ENCODE results near the gene RBM24. TPM values are rescaled to one million over a fixed set of nuclear protein-coding genes. Genes with fewer than 3 reads are reported as not detected.

The RBM24 gene
- total RNA-seq, 8 experiments from 2014 or later = 0.27 to 6.6 (median 2.4) TPM; not detected in 2

GRCh38 chr6:17276766-17277165 is 4.4 kb upstream of the RBM24 start:
- no peak overlapping the region for H3K4me3 ChIP-seq
- ATAC-seq (replicated peaks in 6 of 8) = no peak
- no peak overlapping the region for H3K27ac ChIP-seq
- H3K4me1 ChIP-seq (replicated peaks in 1 of 2) = no peaks in the 10 kb centered on the region
- in situ Hi-C loops (cut with MboI; ENCODE audit: low pct_unique_long_range_greater_than_20kb in 2 of 9, low sequenced_read_pairs in 9 of 9, unreplicated experiment in 9 of 9) = no loop called here
- WGBS, 10 experiments = 14 to 100% (median 67%) methylated on average over 1 to 3 of the region's 3 CpGs

GRCh38 chr6:17277256-17277655 is 3.9 kb upstream of the RBM24 start:
- Histone ChIP-seq H3K27ac (no peak overlapping the region), H3K4me3 (no peak overlapping the region), H3K4me1 (replicated peaks in 1 of 2) (no peaks in the 10 kb centered on the region)
- WGBS, 10 experiments = 83 to 100% (median 94%) methylated on average over 1 to 2 of the region's 2 CpGs; no CpG with 5 or more reads in 1 of the 10 experiments
- no peak for ATAC-seq (replicated peaks in 6 of 8)
- in situ Hi-C loops (cut with MboI; ENCODE audit: low pct_unique_long_range_greater_than_20kb in 2 of 9, low sequenced_read_pairs in 9 of 9, unreplicated experiment in 9 of 9) = no loop called here

DNA sequence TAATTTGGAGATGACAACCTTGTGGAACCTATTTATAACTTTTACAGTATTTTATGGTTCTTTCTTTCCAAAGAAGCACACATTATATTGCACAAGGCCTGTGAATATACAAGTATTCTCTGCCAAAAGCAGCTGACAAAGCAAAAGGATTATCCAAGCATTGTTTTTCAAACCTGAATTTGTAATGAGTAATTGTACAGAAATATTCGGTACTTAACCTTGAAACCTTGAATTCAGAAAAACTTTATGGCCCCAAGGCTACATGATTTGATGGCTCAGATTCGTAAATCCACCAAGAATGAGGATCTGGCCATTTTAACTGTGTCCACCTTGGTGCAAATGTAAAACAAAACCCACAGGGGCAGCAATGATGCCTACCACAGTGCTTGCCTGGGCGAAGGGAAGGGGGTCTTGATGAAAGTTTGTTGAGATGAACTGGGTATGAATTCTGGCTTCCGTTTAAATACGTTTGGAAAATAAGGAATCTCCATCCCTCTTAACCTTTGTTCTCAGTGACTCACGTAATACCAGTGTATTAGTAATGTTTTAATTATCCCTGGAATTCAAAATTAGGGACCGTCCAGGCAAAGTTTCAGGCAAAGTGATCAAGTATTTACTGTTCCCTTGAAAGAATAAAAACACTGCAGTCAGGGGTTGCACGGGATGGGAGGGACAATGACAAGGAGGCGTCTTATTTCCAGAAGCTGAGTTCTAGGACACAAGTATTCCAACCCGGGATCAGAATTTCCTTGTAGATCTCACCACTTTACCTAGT is 2.7 kb upstream of the RBM24 start:
- no peak for ATAC-seq (replicated peaks in 6 of 8)
- 6 to 90% (median 70%) methylated on average over 2 to 10 of the region's 10 CpGs for WGBS, 10 experiments
- in situ Hi-C loops (cut with MboI; ENCODE audit: low pct_unique_long_range_greater_than_20kb in 2 of 9, low sequenced_read_pairs in 9 of 9, unreplicated experiment in 9 of 9) = no loop called here
- peaks cover 0 to 4% of the 10 kb centered on the region in 2 donors for H3K4me1 ChIP-seq (replicated peaks in 1 of 2)
- H3K27ac ChIP-seq = no peak overlapping the region
- H3K4me3 ChIP-seq = no peak overlapping the region

DNA sequence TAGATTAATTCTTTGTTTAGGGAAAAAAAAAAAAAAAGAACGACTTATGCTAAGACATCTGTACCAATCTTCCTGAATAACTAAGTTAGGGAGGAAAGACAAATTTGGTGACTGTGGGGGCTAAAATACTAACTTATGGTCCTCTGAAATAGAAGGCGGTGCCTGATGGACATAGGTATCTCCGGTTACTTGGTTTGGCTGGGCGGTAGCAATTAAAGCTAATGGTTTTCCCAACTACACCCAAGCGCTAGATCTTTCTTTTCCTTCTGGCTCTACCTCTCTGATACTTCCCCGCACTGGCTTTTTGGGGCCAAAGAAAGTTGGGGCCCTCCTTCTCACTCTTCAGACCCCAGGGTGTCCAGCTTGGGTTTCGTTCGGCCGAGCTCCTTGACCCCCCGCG is 1.0 kb upstream of the RBM24 start:
- WGBS, 10 experiments = 56 to 100% (median 82%) methylated on average over 1 to 7 of the region's 11 CpGs
- Histone ChIP-seq H3K27ac (no peak overlapping the region), H3K4me1 (replicated peaks in 1 of 2) (peaks cover 0 to 4% of the 10 kb centered on the region in 2 donors), H3K4me3 (peak overlapping the region; percentile 40 to 71 (median 53))
- no peak for ATAC-seq (replicated peaks in 6 of 8)
- in situ Hi-C loops (cut with MboI; ENCODE audit: low pct_unique_long_range_greater_than_20kb in 2 of 9, low sequenced_read_pairs in 9 of 9, unreplicated experiment in 9 of 9) = no loop called here

DNA sequence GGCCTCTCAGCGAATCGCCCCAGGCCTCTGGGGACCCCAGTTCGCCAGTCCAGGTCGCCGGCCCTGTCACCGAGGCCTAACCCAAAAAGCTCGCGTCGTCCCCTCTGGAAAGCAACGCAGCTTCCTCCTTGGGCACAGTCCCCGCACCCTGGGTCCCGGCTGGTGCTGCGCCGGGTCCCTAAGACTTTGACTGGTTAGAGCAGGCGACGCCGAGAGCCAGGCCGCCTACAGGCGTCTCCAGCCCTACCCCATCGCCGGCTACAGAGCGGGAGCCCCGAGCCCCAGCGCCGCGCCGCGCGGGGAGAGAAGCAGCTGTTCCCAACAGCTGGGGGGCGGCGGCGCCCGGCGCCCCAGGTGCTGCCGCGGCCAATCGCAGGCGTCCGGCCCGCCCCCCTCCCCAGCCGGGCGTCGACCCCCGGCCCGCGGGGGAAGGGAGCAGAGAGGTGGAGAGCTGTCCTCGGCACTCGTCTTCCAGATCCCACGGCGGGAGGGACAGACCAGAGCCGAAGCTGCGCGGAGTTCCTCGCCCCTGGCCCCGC is 540 bp upstream of the RBM24 start:
- ATAC-seq (replicated peaks in 6 of 8) = peak in 7 of 8 experiments; percentile 15 to 82 (median 81)
- Histone ChIP-seq H3K27ac (no peak overlapping the region), H3K4me3 (peak overlapping the region; percentile 40 to 71 (median 53)), H3K4me1 (replicated peaks in 1 of 2) (peaks cover 0 to 4% of the 10 kb centered on the region in 2 donors)
- 0 to 20% (median 12%) methylated on average over 1 to 6 of the region's 55 CpGs; no CpG with 5 or more reads in 7 of the 10 experiments for WGBS, 10 experiments
- in situ Hi-C loops (cut with MboI; ENCODE audit: low pct_unique_long_range_greater_than_20kb in 2 of 9, low sequenced_read_pairs in 9 of 9, unreplicated experiment in 9 of 9) = no loop called here

DNA sequence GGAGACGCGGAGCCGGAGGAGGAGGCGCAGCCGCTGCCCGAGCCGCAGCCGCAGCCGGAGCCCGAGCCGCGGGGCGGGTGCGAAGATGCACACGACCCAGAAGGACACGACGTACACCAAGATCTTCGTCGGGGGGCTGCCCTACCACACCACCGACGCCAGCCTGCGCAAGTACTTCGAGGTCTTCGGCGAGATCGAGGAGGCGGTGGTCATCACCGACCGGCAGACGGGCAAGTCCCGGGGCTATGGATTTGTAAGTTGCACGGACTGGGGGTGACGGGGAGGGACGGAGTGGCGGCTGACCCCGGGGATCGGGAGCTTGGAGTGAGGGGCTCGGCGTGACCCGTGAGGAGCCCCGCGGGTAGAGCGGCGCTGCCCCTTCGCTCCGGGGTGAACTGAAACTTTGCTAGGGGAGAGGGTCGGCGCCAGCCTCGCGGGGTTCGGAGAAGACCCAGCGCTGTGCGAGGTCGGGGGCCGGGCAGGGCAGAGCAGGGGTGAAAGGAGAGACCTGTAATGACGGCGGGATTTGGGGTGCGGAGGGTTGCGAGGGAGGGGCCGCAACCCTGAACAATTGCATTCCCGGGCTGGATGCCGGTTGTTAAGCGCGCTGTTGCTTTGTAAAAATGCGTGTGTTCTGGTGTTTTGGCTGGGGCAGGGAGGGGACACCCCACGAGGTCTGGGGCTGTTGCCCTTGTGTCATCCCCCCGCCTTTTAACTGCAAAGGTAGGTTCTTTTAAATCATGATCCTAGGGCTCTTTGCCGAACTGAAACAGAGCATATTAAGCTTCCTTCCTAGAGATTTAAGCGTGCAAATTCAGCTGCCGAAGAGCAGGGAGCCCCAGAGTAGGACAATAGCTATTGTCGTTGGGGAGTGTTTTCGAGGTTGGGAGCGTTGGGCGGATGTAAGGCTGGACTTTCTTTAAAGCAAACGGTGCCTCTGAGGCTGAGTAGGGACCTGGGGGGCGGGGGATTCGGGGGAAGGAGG is 628 bp downstream of the RBM24 start:
- Histone ChIP-seq H3K27ac (no peak overlapping the region), H3K4me1 (replicated peaks in 1 of 2) (peaks cover 0 to 4% of the 10 kb centered on the region in 2 donors), H3K4me3 (peak overlapping the region; percentile 40 to 71 (median 53))
- in situ Hi-C loops (cut with MboI; ENCODE audit: low pct_unique_long_range_greater_than_20kb in 2 of 9, low sequenced_read_pairs in 9 of 9, unreplicated experiment in 9 of 9) = no loop called here
- ATAC-seq (replicated peaks in 6 of 8) = peak; percentile 10 to 58 (median 45)
- 0 to 4% (median 0%) methylated on average over 1 to 17 of the region's 77 CpGs; no CpG with 5 or more reads in 5 of the 10 experiments for WGBS, 10 experiments

DNA sequence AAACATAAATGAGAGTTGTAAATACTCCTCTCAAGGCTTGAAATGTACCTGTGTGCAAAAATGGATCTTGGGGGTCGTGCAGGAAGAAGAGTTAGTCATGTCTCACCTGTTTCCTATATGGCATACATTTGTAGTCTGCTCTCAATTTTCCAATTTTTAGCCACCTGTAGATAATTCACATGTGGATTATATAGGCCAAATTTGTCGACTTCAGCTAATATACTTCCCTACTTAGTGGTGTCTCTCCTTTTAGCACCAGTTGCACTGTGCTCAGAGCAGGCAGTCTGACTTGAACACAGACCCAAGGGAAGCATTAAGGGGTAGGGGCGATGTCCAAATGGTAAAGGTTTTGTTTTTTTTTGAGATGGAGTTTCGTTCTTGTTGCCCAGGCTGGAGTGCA is 1.9 kb downstream of the RBM24 start:
- 70 to 100% (median 93%) methylated on average over 1 to 4 of the region's 4 CpGs; no CpG with 5 or more reads in 2 of the 10 experiments for WGBS, 10 experiments
- ATAC-seq (replicated peaks in 6 of 8) = no peak
- Histone ChIP-seq H3K4me1 (replicated peaks in 1 of 2) (peaks cover 0 to 4% of the 10 kb centered on the region in 2 donors), H3K4me3 (peak overlapping the region in 3 of 5 donors; percentile 53 to 71 (median 64)), H3K27ac (no peak overlapping the region)
- in situ Hi-C loops (cut with MboI; ENCODE audit: low pct_unique_long_range_greater_than_20kb in 2 of 9, low sequenced_read_pairs in 9 of 9, unreplicated experiment in 9 of 9) = no loop called here

DNA sequence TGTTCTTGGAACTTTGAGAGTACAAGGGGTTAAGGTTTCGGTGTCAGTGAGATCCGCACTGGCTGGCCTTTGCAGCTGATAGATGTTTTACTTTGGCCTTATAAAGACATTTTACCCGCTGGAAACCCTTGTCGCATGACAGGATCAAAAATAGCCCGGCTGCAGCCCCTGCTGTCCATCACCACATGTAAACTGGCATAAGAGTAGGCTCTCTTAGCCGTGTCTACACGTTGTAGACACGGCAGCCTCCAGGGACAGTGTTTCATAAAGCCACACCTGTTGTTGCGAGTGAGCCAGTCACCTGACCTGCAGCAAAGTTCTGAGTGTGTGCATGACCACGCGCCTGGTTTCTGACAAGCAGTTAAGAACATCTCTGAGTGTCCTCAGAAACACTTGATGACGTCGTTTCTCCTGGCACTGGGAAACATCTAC is 8.5 kb downstream of the RBM24 start:
- Histone ChIP-seq H3K4me3 (no peak overlapping the region), H3K27ac (no peak overlapping the region), H3K4me1 (replicated peaks in 1 of 2) (no peaks in the 10 kb centered on the region)
- in situ Hi-C loops (cut with MboI; ENCODE audit: low pct_unique_long_range_greater_than_20kb in 2 of 9, low sequenced_read_pairs in 9 of 9, unreplicated experiment in 9 of 9) = no loop called here
- WGBS, 10 experiments = 20 to 98% (median 94%) methylated on average over 3 to 10 of the region's 13 CpGs; no CpG with 5 or more reads in 3 of the 10 experiments
- ATAC-seq (replicated peaks in 6 of 8) = no peak

- WGBS, 10 experiments = 78 to 100% (median 92%) methylated on average over 1 to 14 of the region's 17 CpGs; no CpG with 5 or more reads in 3 of the 10 experiments
- in situ Hi-C loops (cut with MboI; ENCODE audit: low pct_unique_long_range_greater_than_20kb in 2 of 9, low sequenced_read_pairs in 9 of 9, unreplicated experiment in 9 of 9) = no loop called here
- H3K27ac ChIP-seq = no peak overlapping the region
- H3K4me1 ChIP-seq (replicated peaks in 1 of 2) = no peaks in the 10 kb centered on the region
- no peak overlapping the region for H3K4me3 ChIP-seq
- ATAC-seq (replicated peaks in 6 of 8) = peak in 5 of 8 experiments; percentile 38 to 79 (median 68)
These were observed 10.6 kb downstream of the RBM24 start for GRCh38 chr6:17291778-17292177.

GRCh38 chr6:17292600-17293133 is 11.5 kb downstream of the RBM24 start:
- in situ Hi-C loops (cut with MboI; ENCODE audit: low pct_unique_long_range_greater_than_20kb in 2 of 9, low sequenced_read_pairs in 9 of 9, unreplicated experiment in 9 of 9) = no loop called here
- ATAC-seq (replicated peaks in 6 of 8) = no peak
- H3K4me1 ChIP-seq (replicated peaks in 1 of 2) = peaks cover 3% of the 10 kb centered on the region in 2 donors
- no peak overlapping the region for H3K27ac ChIP-seq
- 26 to 100% (median 94%) methylated on average over 2 to 5 of the region's 5 CpGs; no CpG with 5 or more reads in 2 of the 10 experiments for WGBS, 10 experiments
- H3K4me3 ChIP-seq = no peak overlapping the region

- WGBS, 10 experiments = 29 to 100% (median 80%) methylated on average over 1 of the region's 1 CpG; no CpG with 5 or more reads in 2 of the 10 experiments
- Histone ChIP-seq H3K27ac (no peak overlapping the region), H3K4me3 (no peak overlapping the region), H3K4me1 (replicated peaks in 1 of 2) (peaks cover 3% of the 10 kb centered on the region in 2 donors)
- in situ Hi-C loops (cut with MboI; ENCODE audit: low pct_unique_long_range_greater_than_20kb in 2 of 9, low sequenced_read_pairs in 9 of 9, unreplicated experiment in 9 of 9) = no loop called here
- ATAC-seq (replicated peaks in 6 of 8) = no peak
These were observed 12.2 kb downstream of the RBM24 start for GRCh38 chr6:17293395-17293794.

- Histone ChIP-seq H3K4me1 (replicated peaks in 1 of 2) (peaks cover 3% of the 10 kb centered on the region in 2 donors), H3K4me3 (no peak overlapping the region), H3K27ac (no peak overlapping the region)
- WGBS, 10 experiments = 27 to 90% (median 64%) methylated on average over 2 to 3 of the region's 3 CpGs
- in situ Hi-C loops (cut with MboI; ENCODE audit: low pct_unique_long_range_greater_than_20kb in 2 of 9, low sequenced_read_pairs in 9 of 9, unreplicated experiment in 9 of 9) = no loop called here
- ATAC-seq (replicated peaks in 6 of 8) = no peak
These were observed 16.3 kb downstream of the RBM24 start for GRCh38 chr6:17297271-17298080.

Data from motor neuron (in vitro differentiated cells).